GM21723 (cell line): ENCODE measurements around the gene HAUS7.

ENCODE experiments used
- ATAC-seq: cut with Tn5 transposase; IDR thresholded peaks from one replicate; pipeline ENCODE4 v1.9.1; 2021; ENCODE audit warnings: mild to moderate bottlenecking, moderate library complexity; ENCODE audit not compliant: unreplicated experiment

HAUS7 gene

GRCh38 chrX:153470411-153471363, at the start of gene HAUS7:
HAUS7 (minus strand) TSS chrX:153470576; CDS start chrX:153470557, 19 bp downstream.
- ATAC-seq, result peak; percentile 79

GRCh38 chrX:153519569-153520286, 49.4 kb upstream of the HAUS7 start:
- ATAC-seq, result no peak

GRCh38 chrX:153517946-153518834, 47.8 kb upstream of the HAUS7 start:
- no peak for ATAC-seq

GRCh38 chrX:153517423-153517822, 47.0 kb upstream of the HAUS7 start, which contains the start of gene ATP2B3:
ATP2B3 (plus strand) TSS chrX:153517642; CDS start chrX:153536248, 18,606 bp downstream.
- no peak for ATAC-seq

GRCh38 chrX:153516073-153516472, 45.7 kb upstream of the HAUS7 start:
- ATAC-seq, result no peak

GRCh38 chrX:153515435-153515834, 45.1 kb upstream of the HAUS7 start:
- ATAC-seq, result no peak

- ATAC-seq, result no peak
Measured at GRCh38 chrX:153514259-153514658, 43.9 kb upstream of the HAUS7 start.

- ATAC-seq, result no peak
Measured at GRCh38 chrX:153513265-153513664, 42.9 kb upstream of the HAUS7 start.

- no peak for ATAC-seq
Measured at GRCh38 chrX:153512501-153512893, 42.1 kb upstream of the HAUS7 start.

GRCh38 chrX:153511784-153512500, 41.6 kb upstream of the HAUS7 start:
- ATAC-seq, result no peak

- ATAC-seq, result no peak
Measured at GRCh38 chrX:153510383-153510782, 40.0 kb upstream of the HAUS7 start.

- ATAC-seq, result no peak
Measured at GRCh38 chrX:153509592-153509991, 39.2 kb upstream of the HAUS7 start.

GRCh38 chrX:153507484-153508178, 37.3 kb upstream of the HAUS7 start:
- peak; percentile 94 for ATAC-seq

- ATAC-seq, result no peak
Measured at GRCh38 chrX:153505361-153505760, 35.0 kb upstream of the HAUS7 start.

GRCh38 chrX:153504445-153505016, 34.2 kb upstream of the HAUS7 start:
- ATAC-seq, result no peak

GRCh38 chrX:153502796-153503195, 32.4 kb upstream of the HAUS7 start:
- no peak for ATAC-seq

- no peak for ATAC-seq
Measured at GRCh38 chrX:153502131-153502530, 31.8 kb upstream of the HAUS7 start.

GRCh38 chrX:153501530-153501929, 31.2 kb upstream of the HAUS7 start:
- no peak for ATAC-seq

- no peak for ATAC-seq
Measured at GRCh38 chrX:153500676-153501280, 30.4 kb upstream of the HAUS7 start.
